GM18499 (cell line): Measurements from ENCODE around the gene RANBP1.

Experiments
- ATAC-seq: cut with Tn5 transposase; IDR thresholded peaks from one replicate; pipeline ENCODE4 v1.9.1; 2021; ENCODE audit warnings: moderate number of reproducible peaks; ENCODE audit not compliant: insufficient read depth, unreplicated experiment

The RANBP1 gene

GRCh38 chr22:20106849-20107237 lies 9.1 kb upstream of the RANBP1 start:
- ATAC-seq: no peak

GRCh38 chr22:20107471-20107901 lies 8.4 kb upstream of the RANBP1 start:
- ATAC-seq: no peak

- no peak for ATAC-seq
Observed at GRCh38 chr22:20107951-20108756, 7.8 kb upstream of the RANBP1 start.

GRCh38 chr22:20108757-20109230 lies 7.1 kb upstream of the RANBP1 start:
- ATAC-seq: no peak

GRCh38 chr22:20109411-20110358 lies 6.2 kb upstream of the RANBP1 start:
- no peak for ATAC-seq

GRCh38 chr22:20110359-20110985 lies 5.4 kb upstream of the RANBP1 start:
- ATAC-seq: no peak

- no peak for ATAC-seq
Observed at GRCh38 chr22:20111045-20111688, 4.7 kb upstream of the RANBP1 start.

GRCh38 chr22:20111689-20112622 lies 3.9 kb upstream of the RANBP1 start:
- no peak for ATAC-seq

GRCh38 chr22:20112623-20113511 lies 3.0 kb upstream of the RANBP1 start:
- ATAC-seq: no peak

- no peak for ATAC-seq
Observed at GRCh38 chr22:20113551-20114310, 2.2 kb upstream of the RANBP1 start.

GRCh38 chr22:20114506-20115475 lies 1.1 kb upstream of the RANBP1 start:
- no peak for ATAC-seq

- ATAC-seq: no peak
Observed at GRCh38 chr22:20116376-20116950, 559 bp downstream of the RANBP1 start.

GRCh38 chr22:20116951-20117632 lies 1.2 kb downstream of the RANBP1 start, which contains the start of gene TRMT2A:
Gene TRMT2A (minus strand): TSS chr22:20117226. CDS start chr22:20116906, 320 bp downstream.
- ATAC-seq: peak; percentile 61

GRCh38 chr22:20117633-20118299 lies 1.9 kb downstream of the RANBP1 start:
- ATAC-seq: no peak
